Purkinje cell (primary cell): Measurements from ENCODE around the gene MRPL21. TPM values are rescaled to one million over a fixed set of nuclear protein-coding genes. Genes with fewer than 3 reads are reported as not detected.

Experiments
- polyA plus RNA-seq: library from polyadenylated mRNA; unstranded; fragments of >200 nt; fragmentation: Nextera tagmentation; gene quantifications from 2 replicates; pipeline ENCODE4 v1.2.1, GENCODE V29; 2014

MRPL21 gene
- polyA plus RNA-seq: 213 and 239 TPM in 2 replicates

GRCh38 chr11:68903288-68904247 lies at the start of gene MRPL21, which contains the start of gene IGHMBP2:
TSS of gene MRPL21 (minus strand) at chr11:68903832. CDS start at chr11:68903810, 22 bp downstream.
TSS of gene IGHMBP2 (plus strand) at chr11:68903891. CDS start at chr11:68903953, 62 bp downstream.

GRCh38 chr11:68841718-68842426 lies 61.8 kb downstream of the MRPL21 start, which contains the start of gene CPT1A:
TSS of gene CPT1A (minus strand) at chr11:68841916. CDS start at chr11:68815474, 26,442 bp downstream.

Other genes starting within 250 kb of the MRPL21 start
- gene GAL, start 219.3 kb downstream of the MRPL21 start, polyA plus RNA-seq: not detected in 2 replicates
- gene TESMIN, start 152.3 kb downstream of the MRPL21 start, polyA plus RNA-seq: 2.2 and 2.4 TPM in 2 replicates
- 2.6 and 2.9 TPM in 2 replicates for gene CPT1A, start 61.9 kb downstream of the MRPL21 start, polyA plus RNA-seq
- 2.3 and 9.9 TPM in 2 replicates for gene IGHMBP2, start 59 bp upstream of the MRPL21 start, polyA plus RNA-seq
- gene MRGPRD, start 77.2 kb upstream of the MRPL21 start, polyA plus RNA-seq: not detected in 2 replicates
- gene MRGPRF, start 109.4 kb upstream of the MRPL21 start, polyA plus RNA-seq: not detected in 2 replicates
- 0.71 and 0.93 TPM in 2 replicates for gene TPCN2, start 145.1 kb upstream of the MRPL21 start, polyA plus RNA-seq